ENCODE results near the gene SHANK1. TPM values are rescaled to one million over a fixed set of nuclear protein-coding genes. Genes with fewer than 3 reads are reported as not detected.

SHANK1 gene
- polyA plus RNA-seq, 4 donors: 5.1 to 7.2 (median 5.9) TPM

GRCh38 chr19:50662651-50663481, 56.7 kb downstream of the SHANK1 start:
- no peak for DNase-seq (ENCODE audit: low read depth in 4 of 4, low spot score in 3 of 4)

GRCh38 chr19:50661766-50662650, 57.6 kb downstream of the SHANK1 start:
- no peak for DNase-seq (ENCODE audit: low read depth in 4 of 4, low spot score in 3 of 4)

GRCh38 chr19:50661023-50661422, 58.6 kb downstream of the SHANK1 start:
- DNase-seq (ENCODE audit: low read depth in 4 of 4, low spot score in 3 of 4): no peak

- no peak for DNase-seq (ENCODE audit: low read depth in 4 of 4, low spot score in 3 of 4)
Measured at GRCh38 chr19:50660088-50660366, 59.6 kb downstream of the SHANK1 start.

GRCh38 chr19:50659318-50660087, 60.1 kb downstream of the SHANK1 start:
- no peak for DNase-seq (ENCODE audit: low read depth in 4 of 4, low spot score in 3 of 4)

GRCh38 chr19:50658441-50659317, 60.9 kb downstream of the SHANK1 start:
- DNase-seq (ENCODE audit: low read depth in 4 of 4, low spot score in 3 of 4): peak; percentile 72 to 83 (median 74)

- DNase-seq (ENCODE audit: low read depth in 4 of 4, low spot score in 3 of 4): peak; percentile 89 to 97 (median 93)
Measured at GRCh38 chr19:50657712-50658440, 61.7 kb downstream of the SHANK1 start.

GRCh38 chr19:50657222-50657669, 62.4 kb downstream of the SHANK1 start:
- DNase-seq (ENCODE audit: low read depth in 4 of 4, low spot score in 3 of 4): no peak

GRCh38 chr19:50654882-50655281, 64.7 kb downstream of the SHANK1 start:
- no peak for DNase-seq (ENCODE audit: low read depth in 4 of 4, low spot score in 3 of 4)

GRCh38 chr19:50652722-50653121, 66.9 kb downstream of the SHANK1 start:
- DNase-seq (ENCODE audit: low read depth in 4 of 4, low spot score in 3 of 4): no peak

- no peak for DNase-seq (ENCODE audit: low read depth in 4 of 4, low spot score in 3 of 4)
Measured at GRCh38 chr19:50651174-50651573, 68.4 kb downstream of the SHANK1 start.

- no peak for DNase-seq (ENCODE audit: low read depth in 4 of 4, low spot score in 3 of 4)
Measured at GRCh38 chr19:50649433-50650391, 69.9 kb downstream of the SHANK1 start, which contains the start of gene C19orf81. TSS of gene C19orf81 (plus strand) at chr19:50649445. CDS start at chr19:50649445, 0 bp downstream.

- DNase-seq (ENCODE audit: low read depth in 4 of 4, low spot score in 3 of 4): no peak
Measured at GRCh38 chr19:50648659-50649058, 70.9 kb downstream of the SHANK1 start.

- DNase-seq (ENCODE audit: low read depth in 4 of 4, low spot score in 3 of 4): no peak
Measured at GRCh38 chr19:50647879-50648615, 71.6 kb downstream of the SHANK1 start.

GRCh38 chr19:50646074-50646807, 73.4 kb downstream of the SHANK1 start:
- DNase-seq (ENCODE audit: low read depth in 4 of 4, low spot score in 3 of 4): no peak

- DNase-seq (ENCODE audit: low read depth in 4 of 4, low spot score in 3 of 4): no peak
Measured at GRCh38 chr19:50645107-50645506, 74.5 kb downstream of the SHANK1 start.
